ENCODE results near the gene GGT5. TPM values are rescaled to one million over a fixed set of nuclear protein-coding genes. Genes with fewer than 3 reads are reported as not detected.
A peak's percentile ranks its signal among the peaks of the same experiment; 100 is the strongest.

Gene GGT5
- total and polyA plus RNA-seq, 2 donors (not counting 1 experiment from before 2014, with no cell fraction given): under 0.01 to 9.1 TPM

- H3K36me3 ChIP-seq (ENCODE audit: control insufficient read depth, insufficient read depth, low read length): peaks cover under 1% of the 10 kb centered on the region
- peak; percentile 9 to 32 for TF ChIP-seq CTCF (conservative IDR thresholded peaks at IDR 0.05 in 1 of 2, IDR thresholded peaks at IDR 0.05 in 1 of 2; ENCODE audit: low read depth in 1 of 2, low read length in 2 of 2)
- no peak for TF ChIP-seq EZH2 (IDR thresholded peaks at IDR 0.05; ENCODE audit: low read length, missing control alignments)
Observed at GRCh38 chr22:24181996-24182899, 62.6 kb downstream of the GGT5 start.

GRCh38 chr22:24181088-24181995 lies 63.5 kb downstream of the GGT5 start, which contains the start of gene SUSD2:
Gene SUSD2, plus strand, starts transcription at chr22:24181487. Its CDS starts 33 bp downstream, at chr22:24181520.
- DNase-seq (ENCODE audit: low read depth in 2 of 2): no peak
- Histone ChIP-seq H3K27me3 (ENCODE audit: control insufficient read depth, insufficient read depth, low read length) (no peaks in the 10 kb centered on the region), H3K4me2 (ENCODE audit: extremely low read depth, insufficient read depth, low read length) (peak within 1 kb of the TSS; percentile 0), H3K9ac (ENCODE audit: insufficient read depth, low read length) (no peak within 1 kb of the TSS), H3K4me3 (replicated peaks in 1 of 4; ENCODE audit: control extremely low read depth in 1 of 4, insufficient read depth in 1 of 4, low read depth in 3 of 4, low read length in 4 of 4) (no peak within 1 kb of the TSS), H3K4me1 (ENCODE audit: control insufficient read depth, extremely low read depth, insufficient read depth, low read length) (peaks cover 2% of the 10 kb centered on the region), H3K27ac (ENCODE audit: insufficient read depth, low read length) (no peak within 1 kb of the TSS), H3K79me2 (ENCODE audit: control insufficient read depth, insufficient read depth, low read length) (no peaks in the 10 kb centered on the region), H3K9me3 (ENCODE audit: control insufficient read depth, insufficient read depth, low read depth, low read length) (no peaks in the 10 kb centered on the region), H2AFZ (ENCODE audit: low read length) (no peak within 1 kb of the TSS), H3K36me3 (ENCODE audit: control insufficient read depth, insufficient read depth, low read length) (peaks cover 5% of the 10 kb centered on the region), H4K20me1 (ENCODE audit: control insufficient read depth, extremely low read depth, insufficient read depth, low read length) (no peaks in the 10 kb centered on the region)
- TF ChIP-seq CTCF (conservative IDR thresholded peaks at IDR 0.05 in 1 of 2, IDR thresholded peaks at IDR 0.05 in 1 of 2; ENCODE audit: low read depth in 1 of 2, low read length in 2 of 2) (no peak), EZH2 (IDR thresholded peaks at IDR 0.05; ENCODE audit: low read length, missing control alignments) (no peak)

More at GRCh38 chr22:24181996-24182899, 62.6 kb downstream of the GGT5 start:
- H3K79me2 ChIP-seq (ENCODE audit: control insufficient read depth, insufficient read depth, low read length): no peaks in the 10 kb centered on the region
- DNase-seq (ENCODE audit: low read depth in 2 of 2): no peak
- H3K27me3 ChIP-seq (ENCODE audit: control insufficient read depth, insufficient read depth, low read length): no peaks in the 10 kb centered on the region
- no peak overlapping the region for H3K27ac ChIP-seq (ENCODE audit: insufficient read depth, low read length)
- no peak overlapping the region for H3K9ac ChIP-seq (ENCODE audit: insufficient read depth, low read length)
- no peaks in the 10 kb centered on the region for H3K9me3 ChIP-seq (ENCODE audit: control insufficient read depth, insufficient read depth, low read depth, low read length)
- H3K4me3 ChIP-seq (replicated peaks in 1 of 4; ENCODE audit: control extremely low read depth in 1 of 4, insufficient read depth in 1 of 4, low read depth in 3 of 4, low read length in 4 of 4): no peak overlapping the region
- H3K4me2 ChIP-seq (ENCODE audit: extremely low read depth, insufficient read depth, low read length): no peak overlapping the region
- H3K4me1 ChIP-seq (ENCODE audit: control insufficient read depth, extremely low read depth, insufficient read depth, low read length): peaks cover 2% of the 10 kb centered on the region
- H4K20me1 ChIP-seq (ENCODE audit: control insufficient read depth, extremely low read depth, insufficient read depth, low read length): no peaks in the 10 kb centered on the region
- no peak overlapping the region for H2AFZ ChIP-seq (ENCODE audit: low read length)

All from fibroblast of lung (primary cell).